Measurements from ENCODE around the gene CCDC12.
A peak's percentile ranks its signal among the peaks of the same experiment; 100 is the strongest.

CCDC12 gene

GRCh38 chr3:47007482-47008233 lies 31.1 kb upstream of the CCDC12 start:
- DNase-seq (ENCODE audit: low read depth in 2 of 2) = no peak

DNA sequence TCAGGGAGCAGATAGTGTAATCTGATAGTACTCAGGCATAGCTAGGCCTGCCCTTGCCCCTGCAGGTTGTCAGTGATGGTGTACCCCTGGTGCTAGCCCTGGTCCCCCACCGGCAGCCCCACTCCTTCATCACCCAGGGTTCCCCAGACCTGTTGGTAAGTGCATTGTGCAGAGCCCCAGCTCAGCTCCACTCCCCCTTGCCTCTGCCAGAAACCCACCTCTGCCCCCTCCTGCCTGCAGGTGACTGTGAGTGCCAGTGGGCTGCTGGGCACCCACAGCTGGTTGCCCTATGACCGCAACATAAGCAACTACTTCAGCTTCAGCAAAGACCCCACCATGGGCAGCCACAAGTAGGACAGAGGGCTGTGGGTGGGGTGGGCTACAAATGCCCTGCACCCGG lies 30.5 kb upstream of the CCDC12 start:
- no peak for DNase-seq (ENCODE audit: low read depth in 2 of 2)

DNA sequence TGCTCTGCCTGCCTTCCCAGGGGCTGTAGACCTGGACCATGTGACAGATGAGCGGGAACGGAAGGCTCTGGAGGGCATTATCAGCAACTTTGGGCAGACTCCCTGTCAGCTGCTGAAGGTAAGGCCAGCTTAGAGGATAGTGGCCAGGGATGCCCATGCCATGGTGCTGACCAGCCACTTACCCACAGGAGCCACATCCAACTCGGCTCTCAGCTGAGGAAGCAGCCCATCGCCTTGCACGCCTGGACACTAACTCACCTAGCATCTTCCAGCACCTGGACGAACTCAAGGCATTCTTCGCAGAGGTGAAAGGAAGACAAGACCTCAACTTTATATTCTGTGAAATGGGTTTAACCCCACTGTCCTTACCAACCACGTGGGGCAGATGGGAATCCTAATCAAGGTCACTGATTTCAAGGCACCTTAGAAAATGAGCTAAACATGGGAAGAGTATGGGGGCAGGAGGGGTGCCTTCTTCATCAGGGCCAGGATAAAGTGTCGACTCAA lies 29.7 kb upstream of the CCDC12 start:
- no peak for DNase-seq (ENCODE audit: low read depth in 2 of 2)

DNA sequence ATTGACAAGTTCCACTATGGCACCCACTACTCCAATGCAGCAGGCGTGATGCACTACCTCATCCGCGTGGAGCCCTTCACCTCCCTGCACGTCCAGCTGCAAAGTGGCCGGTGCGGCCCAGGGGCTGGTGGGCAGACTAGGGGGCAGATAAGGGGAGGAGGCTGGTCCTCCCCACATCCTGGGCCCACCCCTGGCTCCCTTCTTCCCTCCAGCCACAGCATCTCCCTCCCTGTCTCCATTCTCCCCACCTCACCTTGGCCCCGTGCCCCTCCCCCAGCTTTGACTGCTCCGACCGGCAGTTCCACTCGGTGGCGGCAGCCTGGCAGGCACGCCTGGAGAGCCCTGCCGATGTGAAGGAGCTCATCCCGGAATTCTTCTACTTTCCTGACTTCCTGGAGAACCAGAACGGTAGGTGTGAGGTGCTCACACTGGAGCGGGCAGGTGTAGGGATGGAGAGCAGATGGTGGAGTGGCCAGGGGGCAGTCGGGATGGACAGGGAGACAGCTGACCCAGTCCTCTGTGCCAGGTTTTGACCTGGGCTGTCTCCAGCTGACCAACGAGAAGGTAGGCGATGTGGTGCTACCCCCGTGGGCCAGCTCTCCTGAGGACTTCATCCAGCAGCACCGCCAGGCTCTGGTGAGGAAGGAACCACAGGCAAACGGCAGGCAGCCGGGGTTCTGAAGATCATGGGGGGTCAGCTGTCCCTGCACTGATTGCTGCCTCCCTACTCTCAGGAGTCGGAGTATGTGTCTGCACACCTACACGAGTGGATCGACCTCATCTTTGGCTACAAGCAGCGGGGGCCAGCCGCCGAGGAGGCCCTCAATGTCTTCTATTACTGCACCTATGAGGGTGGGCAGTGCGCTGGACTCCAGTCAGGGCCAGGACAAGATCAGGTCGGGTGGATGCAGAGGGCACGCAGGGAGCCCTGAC lies 28.9 kb upstream of the CCDC12 start:
- no peak for DNase-seq (ENCODE audit: low read depth in 2 of 2)

DNA sequence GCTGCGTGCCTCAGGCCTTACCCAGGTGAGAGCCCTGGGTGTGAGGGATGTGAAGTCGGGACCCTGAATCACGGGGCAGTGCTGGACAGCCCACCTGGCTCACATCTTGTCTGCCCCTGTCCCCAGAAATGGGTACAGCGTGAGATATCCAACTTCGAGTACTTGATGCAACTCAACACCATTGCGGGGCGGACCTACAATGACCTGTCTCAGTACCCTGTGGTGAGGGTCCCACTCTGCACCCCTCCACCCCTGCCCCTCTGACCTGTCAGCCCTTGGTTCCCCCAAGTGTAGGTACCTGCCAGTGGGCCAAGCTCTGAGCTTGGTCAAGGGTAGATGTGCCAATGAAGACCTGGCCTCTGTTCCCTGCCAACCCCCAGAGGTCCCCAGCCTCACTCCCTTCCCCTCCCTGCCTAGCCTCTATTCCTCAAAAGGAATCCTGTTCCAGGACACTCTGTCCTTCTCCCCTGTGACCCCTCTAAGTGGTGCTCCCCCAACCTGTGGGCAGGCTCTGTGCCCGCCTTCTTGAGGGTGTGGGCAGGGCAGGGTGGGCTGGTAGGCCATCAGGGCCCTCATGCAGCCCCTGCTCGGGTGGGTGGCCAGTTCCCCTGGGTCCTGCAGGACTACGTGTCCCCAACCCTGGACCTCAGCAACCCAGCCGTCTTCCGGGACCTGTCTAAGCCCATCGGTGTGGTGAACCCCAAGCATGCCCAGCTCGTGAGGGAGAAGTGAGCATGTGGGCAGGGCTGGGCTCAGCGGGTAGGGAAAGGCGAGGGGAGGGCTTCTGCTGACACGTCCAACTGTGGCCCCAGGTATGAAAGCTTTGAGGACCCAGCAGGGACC lies 28.0 kb upstream of the CCDC12 start:
- DNase-seq (ENCODE audit: low read depth in 2 of 2) = no peak

GRCh38 chr3:47003461-47004368 lies 27.2 kb upstream of the CCDC12 start:
- DNase-seq (ENCODE audit: low read depth in 2 of 2) = no peak

GRCh38 chr3:47003056-47003410 lies 26.5 kb upstream of the CCDC12 start:
- DNase-seq (ENCODE audit: low read depth in 2 of 2) = no peak

DNA sequence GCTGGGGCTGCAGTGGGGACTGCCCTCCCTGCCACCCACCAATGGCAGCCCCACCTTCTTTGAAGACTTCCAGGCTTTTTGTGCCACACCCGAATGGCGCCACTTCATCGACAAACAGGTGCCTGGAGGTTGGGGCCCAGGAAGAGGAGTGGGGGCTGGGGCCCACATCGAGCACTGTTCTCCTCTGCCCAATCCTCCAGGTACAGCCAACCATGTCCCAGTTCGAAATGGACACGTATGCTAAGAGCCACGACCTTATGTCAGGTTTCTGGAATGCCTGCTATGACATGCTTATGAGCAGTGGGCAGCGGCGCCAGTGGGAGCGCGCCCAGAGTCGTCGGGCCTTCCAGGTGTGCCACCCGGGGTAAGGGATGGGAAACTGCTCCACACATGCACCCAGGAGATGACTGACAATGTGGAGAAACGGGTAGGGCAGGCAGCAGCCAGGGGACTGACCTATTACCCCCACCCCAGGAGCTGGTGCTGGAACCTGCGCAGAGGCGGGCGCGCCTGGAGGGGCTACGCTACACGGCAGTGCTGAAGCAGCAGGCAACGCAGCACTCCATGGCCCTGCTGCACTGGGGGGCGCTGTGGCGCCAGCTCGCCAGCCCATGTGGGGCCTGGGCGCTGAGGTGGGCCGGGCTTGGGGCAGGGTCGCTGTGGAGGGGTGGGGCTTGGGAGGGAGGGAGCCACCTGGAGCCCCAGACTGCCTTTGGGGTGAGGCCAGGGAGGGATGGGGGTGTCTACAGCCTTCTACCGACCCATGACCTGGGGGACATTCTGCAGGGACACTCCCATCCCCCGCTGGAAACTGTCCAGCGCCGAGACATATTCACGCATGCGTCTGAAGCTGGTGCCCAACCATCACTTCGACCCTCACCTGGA lies 25.9 kb upstream of the CCDC12 start:
- DNase-seq (ENCODE audit: low read depth in 2 of 2) = no peak

GRCh38 chr3:47001731-47002170 lies 25.2 kb upstream of the CCDC12 start:
- DNase-seq (ENCODE audit: low read depth in 2 of 2) = no peak

GRCh38 chr3:47000922-47001730 lies 24.6 kb upstream of the CCDC12 start:
- DNase-seq (ENCODE audit: low read depth in 2 of 2) = no peak

- no peak for DNase-seq (ENCODE audit: low read depth in 2 of 2)
These were observed 23.8 kb upstream of the CCDC12 start for GRCh38 chr3:47000198-47000815.

- no peak for DNase-seq (ENCODE audit: low read depth in 2 of 2)
These were observed 23.1 kb upstream of the CCDC12 start for GRCh38 chr3:46999516-47000197.

- no peak for DNase-seq (ENCODE audit: low read depth in 2 of 2)
These were observed 22.4 kb upstream of the CCDC12 start for GRCh38 chr3:46998852-46999515.

DNA sequence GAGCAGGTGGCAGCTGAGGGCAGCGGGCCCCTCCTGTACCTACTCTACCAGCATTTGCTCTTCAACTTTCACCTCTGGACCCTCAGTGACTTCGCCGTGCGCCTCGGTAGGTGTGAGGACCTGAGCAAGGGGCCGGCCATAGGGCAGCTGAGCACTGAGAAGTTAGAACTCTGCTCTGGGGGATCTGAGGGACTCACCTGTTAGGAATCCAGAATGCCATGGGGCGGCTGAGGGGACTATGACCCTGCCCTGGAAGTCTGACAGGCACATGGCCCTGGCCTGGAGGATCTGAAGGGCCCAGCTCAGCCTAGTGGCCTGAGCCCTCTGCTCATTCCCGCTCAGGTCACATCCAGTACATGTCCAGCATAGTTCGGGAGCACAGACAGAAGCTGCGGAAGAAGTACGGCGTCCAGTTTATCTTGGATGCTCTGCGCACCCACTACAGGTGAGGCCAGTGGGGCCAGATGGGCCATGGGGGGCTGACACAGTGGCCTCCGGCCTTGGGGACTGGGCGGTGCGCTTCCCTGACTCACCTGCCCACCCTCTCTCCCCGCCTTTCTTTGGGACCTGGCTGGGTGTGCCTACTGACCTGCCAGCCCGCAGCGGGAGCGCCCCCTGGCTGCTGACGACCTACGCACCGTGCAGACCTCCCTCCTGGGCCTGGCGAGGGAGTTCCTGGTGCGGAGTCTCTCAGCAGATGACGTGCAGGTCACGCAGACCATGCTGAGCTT lies 21.7 kb upstream of the CCDC12 start:
- DNase-seq (ENCODE audit: low read depth in 2 of 2) = peak; percentile 65 to 67

DNA sequence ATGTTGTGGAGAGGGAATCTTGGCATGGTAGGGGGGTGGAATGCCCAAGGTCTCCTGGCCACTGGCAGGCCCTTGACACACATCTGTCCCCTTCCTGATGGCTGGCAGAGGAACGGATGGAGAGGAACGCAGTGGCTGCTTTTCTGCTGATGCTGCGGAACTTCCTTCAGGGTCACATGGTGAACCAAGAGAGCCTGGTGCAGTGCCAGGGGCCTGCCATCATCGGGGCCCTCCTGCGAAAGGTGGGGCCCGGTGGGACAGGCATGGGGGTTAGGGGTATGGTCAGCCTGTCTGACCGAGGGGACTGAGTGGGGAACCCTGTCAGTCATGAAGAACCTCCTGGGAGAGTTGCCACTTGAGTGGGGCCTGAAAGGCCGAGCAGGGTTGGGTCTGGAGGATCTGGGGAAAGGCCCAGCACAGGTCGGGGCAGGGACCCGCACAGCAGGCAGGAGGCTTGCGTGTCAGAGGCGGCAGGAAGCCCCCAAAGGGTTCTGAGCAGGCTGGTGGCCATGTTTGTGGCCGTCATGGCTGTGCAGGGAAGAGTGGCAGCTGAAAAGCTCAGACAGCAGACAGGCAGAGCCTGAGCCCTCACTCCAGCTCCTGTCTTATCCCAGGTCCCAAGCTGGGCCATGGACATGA lies 21.0 kb upstream of the CCDC12 start:
- DNase-seq (ENCODE audit: low read depth in 2 of 2) = no peak

All from stimulated activated CD8-positive, alpha-beta memory T cell treated with anti-CD3 and anti-CD28 coated beads, Interleukin-2, amount 100 ng/mL, for 48 hours (primary cell).